Right kidney (tissue), 1 donor: ENCODE data around the gene MESP1.
A peak's percentile ranks its signal among the peaks of the same experiment; 100 is the strongest.

ENCODE experiments used
- DNase-seq: peaks from one replicate; pipeline ENCODE4 v3.0.0-alpha.2; 2016

Gene MESP1

GRCh38 chr15:89781891-89782618 lies 31.0 kb upstream of the MESP1 start:
- DNase-seq: no peak

GRCh38 chr15:89781055-89781454 lies 30.0 kb upstream of the MESP1 start:
- no peak for DNase-seq

- DNase-seq: no peak
Observed at GRCh38 chr15:89780601-89781000, 29.6 kb upstream of the MESP1 start.

GRCh38 chr15:89778861-89779260 lies 27.8 kb upstream of the MESP1 start:
- DNase-seq: no peak

- no peak for DNase-seq
Observed at GRCh38 chr15:89777782-89778380, 26.8 kb upstream of the MESP1 start.

- no peak for DNase-seq
Observed at GRCh38 chr15:89777073-89777751, 26.2 kb upstream of the MESP1 start.

- DNase-seq: peak; percentile 84
Observed at GRCh38 chr15:89776274-89777072, 25.4 kb upstream of the MESP1 start, which contains the start of gene MESP2. MESP2 (plus strand) TSS chr15:89776332; CDS start chr15:89776358, 26 bp downstream.

GRCh38 chr15:89775815-89776214 lies 24.8 kb upstream of the MESP1 start:
- no peak for DNase-seq

GRCh38 chr15:89774492-89774891 lies 23.4 kb upstream of the MESP1 start:
- no peak for DNase-seq

- no peak for DNase-seq
Observed at GRCh38 chr15:89772932-89773583, 22.0 kb upstream of the MESP1 start.

- no peak for DNase-seq
Observed at GRCh38 chr15:89770041-89770440, 19.0 kb upstream of the MESP1 start.

- DNase-seq: no peak
Observed at GRCh38 chr15:89769366-89769765, 18.3 kb upstream of the MESP1 start.

- DNase-seq: no peak
Observed at GRCh38 chr15:89768071-89768500, 17.0 kb upstream of the MESP1 start.

GRCh38 chr15:89767411-89767915 lies 16.4 kb upstream of the MESP1 start:
- no peak for DNase-seq

GRCh38 chr15:89766357-89767311 lies 15.6 kb upstream of the MESP1 start:
- DNase-seq: no peak

- DNase-seq: no peak
Observed at GRCh38 chr15:89765694-89766093, 14.6 kb upstream of the MESP1 start.

GRCh38 chr15:89761929-89762328 lies 10.9 kb upstream of the MESP1 start:
- no peak for DNase-seq

GRCh38 chr15:89761009-89761831 lies 10.2 kb upstream of the MESP1 start:
- DNase-seq: no peak

- peak; percentile 65 for DNase-seq
Observed at GRCh38 chr15:89760303-89761008, 9.4 kb upstream of the MESP1 start.
